Esophagus muscularis mucosa (tissue), 3 donors: Measurements from ENCODE around the gene KIF18B.

Experiments
- CTCF ChIP-seq, 3 experiments: fragments of 200-600 bp in 2 of 3; fragments of 450-650 bp in 1 of 3; sonication (generic) in 2 of 3; IDR thresholded peaks; one replicate each; pipeline ENCODE4 v1.5.1; 2017 to 2019; ENCODE audit warnings: antibody characterized with exemption in 3 of 3, mild to moderate bottlenecking in 2 of 3, moderate library complexity in 1 of 3
- POLR2A ChIP-seq: fragments of 450-650 bp; IDR thresholded peaks from one replicate; pipeline ENCODE4 v1.6.1; 2017; ENCODE audit warnings: antibody characterized with exemption, moderate library complexity, mild to moderate bottlenecking, low read depth

- TF ChIP-seq CTCF (IDR thresholded peaks at IDR 0.05) (no peak), POLR2A (no peak)
Measured at GRCh38 chr17:44988044-44988942, 40.7 kb upstream of the KIF18B start.
